ENCODE results near the gene SEMA5B. TPM values are rescaled to one million over a fixed set of nuclear protein-coding genes. Genes with fewer than 3 reads are reported as not detected.

Gene SEMA5B
- total RNA-seq, 2 donors from 2014 or later: 0.09 to 2.9 TPM

GRCh38 chr3:122942937-122943827 is 84.4 kb downstream of the SEMA5B start:
- no peak overlapping the region for H3K27ac ChIP-seq
- DNase-seq (ENCODE audit: low spot score): peak; percentile 71
- no peak overlapping the region for H3K4me3 ChIP-seq
- no peak for TF ChIP-seq POLR2AphosphoS5 (IDR thresholded peaks at IDR 0.05)
- no peak for TF ChIP-seq POLR2A (IDR thresholded peaks at IDR 0.05)
- TF ChIP-seq CTCF (IDR thresholded peaks at IDR 0.05): peak; percentile 77 to 94 (median 92)
- H3K27me3 ChIP-seq (replicated peaks; ENCODE audit: insufficient read depth): no peaks in the 10 kb centered on the region
- 54% methylated on average over 23 of the region's 23 CpGs for WGBS
- no peaks in the 10 kb centered on the region for H3K9me3 ChIP-seq
- no peaks in the 10 kb centered on the region for H3K4me1 ChIP-seq (replicated peaks)
- no peaks in the 10 kb centered on the region for H3K36me3 ChIP-seq
- intact Hi-C loops (cut with DNase I): loop anchor here (2.0 to 10.0 kb wide), 3 partner anchors 84 to 612 kb away; partner anchors contain the start of gene SEMA5B

- intact Hi-C loops (cut with DNase I): loop anchor here (2.0 to 10.0 kb wide), 3 partner anchors 85 to 613 kb away; partner anchors contain the start of gene SEMA5B
- WGBS: 89% methylated on average over 3 of the region's 3 CpGs
- no peaks in the 10 kb centered on the region for H3K36me3 ChIP-seq
Measured at GRCh38 chr3:122942239-122942638, 85.3 kb downstream of the SEMA5B start.

GRCh38 chr3:122941228-122942206 is 86.0 kb downstream of the SEMA5B start:
- peak in 1 of 4 experiments; percentile 3 for TF ChIP-seq CTCF (IDR thresholded peaks at IDR 0.05)
- no peak for TF ChIP-seq POLR2AphosphoS5 (IDR thresholded peaks at IDR 0.05)
- Histone ChIP-seq H3K4me1 (replicated peaks) (no peaks in the 10 kb centered on the region), H3K4me3 (no peak overlapping the region), H3K9me3 (no peaks in the 10 kb centered on the region), H3K27ac (no peak overlapping the region), H3K36me3 (no peaks in the 10 kb centered on the region), H3K27me3 (replicated peaks; ENCODE audit: insufficient read depth) (no peaks in the 10 kb centered on the region)
- DNase-seq (ENCODE audit: low spot score): no peak
- 95% methylated on average over 6 of the region's 6 CpGs for WGBS
- intact Hi-C loops (cut with DNase I): loop anchor here (2.0 to 10.0 kb wide), 3 partner anchors 86 to 613 kb away; partner anchors contain the start of gene SEMA5B

More at GRCh38 chr3:122942239-122942638, 85.3 kb downstream of the SEMA5B start:
- Histone ChIP-seq H3K27me3 (replicated peaks; ENCODE audit: insufficient read depth) (no peaks in the 10 kb centered on the region), H3K27ac (no peak overlapping the region), H3K9me3 (no peaks in the 10 kb centered on the region), H3K4me3 (no peak overlapping the region), H3K4me1 (replicated peaks) (no peaks in the 10 kb centered on the region)
- DNase-seq (ENCODE audit: low spot score): no peak
- no peak for TF ChIP-seq POLR2AphosphoS5 (IDR thresholded peaks at IDR 0.05)
- TF ChIP-seq CTCF (IDR thresholded peaks at IDR 0.05): no peak
- TF ChIP-seq POLR2A (IDR thresholded peaks at IDR 0.05): no peak

GRCh38 chr3:122940628-122941086 is 86.9 kb downstream of the SEMA5B start:
- H3K4me1 ChIP-seq (replicated peaks): no peaks in the 10 kb centered on the region
- no peak for DNase-seq (ENCODE audit: low spot score)
- TF ChIP-seq POLR2A (IDR thresholded peaks at IDR 0.05) (no peak), POLR2AphosphoS5 (IDR thresholded peaks at IDR 0.05) (no peak), CTCF (IDR thresholded peaks at IDR 0.05) (no peak)
- H3K9me3 ChIP-seq: no peaks in the 10 kb centered on the region
- no peak overlapping the region for H3K4me3 ChIP-seq
- H3K36me3 ChIP-seq: no peaks in the 10 kb centered on the region
- WGBS: 86% methylated on average over 5 of the region's 5 CpGs
- intact Hi-C loops (cut with DNase I): loop anchor here (5.0 to 10.0 kb wide), 2 partner anchors 87 to 614 kb away; partner anchors contain the start of gene SEMA5B
- H3K27me3 ChIP-seq (replicated peaks; ENCODE audit: insufficient read depth): no peaks in the 10 kb centered on the region
- no peak overlapping the region for H3K27ac ChIP-seq
